ENCODE results near the gene CDK5R1. TPM values are rescaled to one million over a fixed set of nuclear protein-coding genes. Genes with fewer than 3 reads are reported as not detected.

The CDK5R1 gene
- polyA plus RNA-seq, 1 of the 3 experiments (the other 2 are of a cell fraction) = 1.4 TPM

DNA sequence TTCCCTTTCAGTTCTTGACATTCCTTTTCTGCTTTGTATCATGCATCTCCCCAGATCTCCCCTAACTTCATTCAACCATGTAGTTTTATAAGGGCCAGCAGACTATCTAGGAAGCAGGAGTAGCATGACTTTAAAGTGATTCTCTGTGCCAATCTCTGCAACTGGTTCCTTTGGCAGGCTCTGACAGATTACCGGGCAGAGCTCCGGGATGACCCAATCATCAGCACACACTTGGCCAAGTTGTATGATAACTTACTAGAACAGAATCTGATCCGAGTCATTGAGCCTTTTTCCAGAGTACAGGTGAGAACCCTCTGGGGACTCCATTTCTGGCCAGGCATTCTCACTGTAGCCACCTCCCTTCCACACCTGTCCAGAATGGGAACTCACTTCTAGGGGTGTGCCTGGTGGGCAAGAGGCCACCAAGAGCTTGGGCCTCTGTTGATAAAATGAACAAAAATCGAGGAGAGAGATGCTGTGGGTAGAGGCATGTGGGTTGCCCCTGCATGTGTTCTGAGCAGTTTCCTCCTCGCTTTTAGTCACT lies 7.6 kb upstream of the CDK5R1 start:
- ChIA-PET CTCF (interaction anchor here (0.7 to 5.3 kb wide), 4 partner anchors 17 to 431 kb away, joined by 3 to 39 read pairs (median 4); no protein-coding TSS in a partner anchor), POLR2A (no interaction called here)
- Histone ChIP-seq H3K36me3 (replicated peaks in 1 of 2; ENCODE audit: control insufficient read depth in 1 of 2, insufficient read depth in 2 of 2, low read length in 1 of 2) (peaks cover 51 to 82% of the 10 kb centered on the region in 2 experiments), H3K27ac (ENCODE audit: low read depth in 2 of 2, low read length in 1 of 2) (no peak overlapping the region), H3K9me3 (no peaks in the 10 kb centered on the region), H3K9me2 (no peaks in the 10 kb centered on the region), H3K79me2 (ENCODE audit: insufficient read depth) (no peaks in the 10 kb centered on the region), H2AFZ (ENCODE audit: low read depth) (no peak overlapping the region), H3K4me1 (ENCODE audit: control insufficient read depth in 1 of 2, insufficient read depth in 2 of 2, low read depth in 1 of 2, low read length in 1 of 2) (peaks cover 0 to 12% of the 10 kb centered on the region in 2 experiments; a peak in 1 of 4 replicates), H3K9ac (no peak overlapping the region), H3K4me2 (no peak overlapping the region), H3K27me3 (ENCODE audit: insufficient read depth) (no peaks in the 10 kb centered on the region), H4K20me1 (ENCODE audit: insufficient read depth) (no peaks in the 10 kb centered on the region), H3F3A (replicated peaks; ENCODE audit: insufficient read depth) (peaks cover 12% of the 10 kb centered on the region), H3K4me3 (ENCODE audit: low read depth in 2 of 2, low read length in 1 of 2) (no peak overlapping the region)
- DNase-seq = no peak
- WGBS (ENCODE audit: low lambda C conversion rate) = 92% methylated on average over 3 of the region's 5 CpGs
- TF ChIP-seq GABPA (IDR thresholded peaks at IDR 0.05; ENCODE audit: low read depth) = no peak
- TF ChIP-seq EZH2phosphoT487 (IDR thresholded peaks at IDR 0.05; ENCODE audit: borderline replicate concordance, low read depth) = no peak
- no peak for TF ChIP-seq NFIC (IDR thresholded peaks at IDR 0.05; ENCODE audit: borderline replicate concordance)
- TF ChIP-seq, protein P1, sequence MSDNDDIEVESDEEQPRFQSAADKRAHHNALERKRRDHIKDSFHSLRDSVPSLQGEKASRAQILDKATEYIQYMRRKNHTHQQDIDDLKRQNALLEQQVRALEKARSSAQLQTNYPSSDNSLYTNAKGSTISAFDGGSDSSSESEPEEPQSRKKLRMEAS (IDR thresholded peaks at IDR 0.05; ENCODE audit: low read depth) = no peak
- no peak for TF ChIP-seq CHD2 (IDR thresholded peaks at IDR 0.05; ENCODE audit: low read length, partially characterized antibody)
- no peak for TF ChIP-seq GATA2 (CRISPR knock-in tag; IDR thresholded peaks at IDR 0.05)
- no peak for TF ChIP-seq TCF12 (IDR thresholded peaks at IDR 0.05)
- TF ChIP-seq TEAD4 (IDR thresholded peaks at IDR 0.05; ENCODE audit: borderline replicate concordance, insufficient read depth) = no peak
- TF ChIP-seq MEF2A (IDR thresholded peaks at IDR 0.05; ENCODE audit: borderline replicate concordance, low read depth) = no peak
- TF ChIP-seq, protein P2, sequence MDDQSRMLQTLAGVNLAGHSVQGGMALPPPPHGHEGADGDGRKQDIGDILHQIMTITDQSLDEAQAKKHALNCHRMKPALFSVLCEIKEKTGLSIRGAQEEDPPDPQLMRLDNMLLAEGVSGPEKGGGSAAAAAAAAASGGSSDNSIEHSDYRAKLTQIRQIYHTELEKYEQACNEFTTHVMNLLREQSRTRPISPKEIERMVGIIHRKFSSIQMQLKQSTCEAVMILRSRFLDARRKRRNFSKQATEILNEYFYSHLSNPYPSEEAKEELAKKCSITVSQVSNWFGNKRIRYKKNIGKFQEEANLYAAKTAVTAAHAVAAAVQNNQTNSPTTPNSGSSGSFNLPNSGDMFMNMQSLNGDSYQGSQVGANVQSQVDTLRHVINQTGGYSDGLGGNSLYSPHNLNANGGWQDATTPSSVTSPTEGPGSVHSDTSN (IDR thresholded peaks at IDR 0.05) = no peak

DNA sequence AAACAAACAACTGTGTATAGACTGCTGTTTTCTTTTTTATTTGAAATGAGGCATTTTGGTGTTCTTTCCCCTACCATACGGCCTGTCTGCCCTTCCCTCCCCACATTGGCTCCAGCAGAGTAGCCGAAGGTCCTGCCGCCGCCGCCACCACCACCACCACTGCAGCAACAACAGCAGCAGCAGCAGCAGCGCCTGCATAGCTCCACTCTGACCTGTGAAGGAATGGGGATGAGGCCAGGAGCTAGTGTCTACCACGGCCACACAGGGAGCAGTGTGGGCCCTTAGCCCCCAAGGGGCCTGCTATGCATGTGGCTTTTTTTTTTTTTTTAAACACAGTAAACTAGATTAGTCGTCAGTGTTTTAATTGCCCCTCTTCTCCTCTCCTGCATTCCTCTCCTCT lies 5.6 kb upstream of the CDK5R1 start:
- H3K27ac ChIP-seq (ENCODE audit: low read depth in 2 of 2, low read length in 1 of 2) = no peak overlapping the region
- no peak for DNase-seq
- no peaks in the 10 kb centered on the region for H3K9me2 ChIP-seq
- H3K4me2 ChIP-seq = no peak overlapping the region
- H3K4me1 ChIP-seq (ENCODE audit: control insufficient read depth in 1 of 2, insufficient read depth in 2 of 2, low read depth in 1 of 2, low read length in 1 of 2) = peaks cover 0 to 17% of the 10 kb centered on the region in 2 experiments; a peak in 1 of 4 replicates
- CTCF ChIA-PET = interaction anchor here (1.4 to 11.0 kb wide), 2 partner anchors 19 to 274 kb away, joined by 3 to 102 read pairs; no protein-coding TSS in a partner anchor
- POLR2A ChIA-PET = no interaction called here
- WGBS (ENCODE audit: low lambda C conversion rate) = 88% methylated on average over 6 of the region's 8 CpGs
- H4K20me1 ChIP-seq (ENCODE audit: insufficient read depth) = no peaks in the 10 kb centered on the region
- H3K36me3 ChIP-seq (replicated peaks in 1 of 2; ENCODE audit: control insufficient read depth in 1 of 2, insufficient read depth in 2 of 2, low read length in 1 of 2) = peaks cover 33 to 66% of the 10 kb centered on the region in 2 experiments
- peaks cover 25% of the 10 kb centered on the region for H3F3A ChIP-seq (replicated peaks; ENCODE audit: insufficient read depth)
- no peak overlapping the region for H3K9ac ChIP-seq
- H3K9me3 ChIP-seq = no peaks in the 10 kb centered on the region
- no peak overlapping the region for H2AFZ ChIP-seq (ENCODE audit: low read depth)
- H3K27me3 ChIP-seq (ENCODE audit: insufficient read depth) = no peaks in the 10 kb centered on the region
- H3K4me3 ChIP-seq (ENCODE audit: low read depth in 2 of 2, low read length in 1 of 2) = no peak overlapping the region
- no peaks in the 10 kb centered on the region for H3K79me2 ChIP-seq (ENCODE audit: insufficient read depth)
- TF ChIP-seq YY1 (IDR thresholded peaks at IDR 0.05; ENCODE audit: low read depth) = no peak
- TF ChIP-seq SMC3 (IDR thresholded peaks at IDR 0.05; ENCODE audit: low read depth, low read length) = no peak
- TF ChIP-seq FOXJ3 (CRISPR knock-in tag; IDR thresholded peaks at IDR 0.05) = no peak
- TF ChIP-seq, protein P3, sequence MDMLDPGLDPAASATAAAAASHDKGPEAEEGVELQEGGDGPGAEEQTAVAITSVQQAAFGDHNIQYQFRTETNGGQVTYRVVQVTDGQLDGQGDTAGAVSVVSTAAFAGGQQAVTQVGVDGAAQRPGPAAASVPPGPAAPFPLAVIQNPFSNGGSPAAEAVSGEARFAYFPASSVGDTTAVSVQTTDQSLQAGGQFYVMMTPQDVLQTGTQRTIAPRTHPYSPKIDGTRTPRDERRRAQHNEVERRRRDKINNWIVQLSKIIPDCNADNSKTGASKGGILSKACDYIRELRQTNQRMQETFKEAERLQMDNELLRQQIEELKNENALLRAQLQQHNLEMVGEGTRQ (IDR thresholded peaks at IDR 0.05; ENCODE audit: borderline replicate concordance, low read depth, low read length) = no peak
- TF ChIP-seq, protein P4, sequence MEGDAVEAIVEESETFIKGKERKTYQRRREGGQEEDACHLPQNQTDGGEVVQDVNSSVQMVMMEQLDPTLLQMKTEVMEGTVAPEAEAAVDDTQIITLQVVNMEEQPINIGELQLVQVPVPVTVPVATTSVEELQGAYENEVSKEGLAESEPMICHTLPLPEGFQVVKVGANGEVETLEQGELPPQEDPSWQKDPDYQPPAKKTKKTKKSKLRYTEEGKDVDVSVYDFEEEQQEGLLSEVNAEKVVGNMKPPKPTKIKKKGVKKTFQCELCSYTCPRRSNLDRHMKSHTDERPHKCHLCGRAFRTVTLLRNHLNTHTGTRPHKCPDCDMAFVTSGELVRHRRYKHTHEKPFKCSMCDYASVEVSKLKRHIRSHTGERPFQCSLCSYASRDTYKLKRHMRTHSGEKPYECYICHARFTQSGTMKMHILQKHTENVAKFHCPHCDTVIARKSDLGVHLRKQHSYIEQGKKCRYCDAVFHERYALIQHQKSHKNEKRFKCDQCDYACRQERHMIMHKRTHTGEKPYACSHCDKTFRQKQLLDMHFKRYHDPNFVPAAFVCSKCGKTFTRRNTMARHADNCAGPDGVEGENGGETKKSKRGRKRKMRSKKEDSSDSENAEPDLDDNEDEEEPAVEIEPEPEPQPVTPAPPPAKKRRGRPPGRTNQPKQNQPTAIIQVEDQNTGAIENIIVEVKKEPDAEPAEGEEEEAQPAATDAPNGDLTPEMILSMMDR (IDR thresholded peaks at IDR 0.05) = no peak
- TF ChIP-seq, protein P5, sequence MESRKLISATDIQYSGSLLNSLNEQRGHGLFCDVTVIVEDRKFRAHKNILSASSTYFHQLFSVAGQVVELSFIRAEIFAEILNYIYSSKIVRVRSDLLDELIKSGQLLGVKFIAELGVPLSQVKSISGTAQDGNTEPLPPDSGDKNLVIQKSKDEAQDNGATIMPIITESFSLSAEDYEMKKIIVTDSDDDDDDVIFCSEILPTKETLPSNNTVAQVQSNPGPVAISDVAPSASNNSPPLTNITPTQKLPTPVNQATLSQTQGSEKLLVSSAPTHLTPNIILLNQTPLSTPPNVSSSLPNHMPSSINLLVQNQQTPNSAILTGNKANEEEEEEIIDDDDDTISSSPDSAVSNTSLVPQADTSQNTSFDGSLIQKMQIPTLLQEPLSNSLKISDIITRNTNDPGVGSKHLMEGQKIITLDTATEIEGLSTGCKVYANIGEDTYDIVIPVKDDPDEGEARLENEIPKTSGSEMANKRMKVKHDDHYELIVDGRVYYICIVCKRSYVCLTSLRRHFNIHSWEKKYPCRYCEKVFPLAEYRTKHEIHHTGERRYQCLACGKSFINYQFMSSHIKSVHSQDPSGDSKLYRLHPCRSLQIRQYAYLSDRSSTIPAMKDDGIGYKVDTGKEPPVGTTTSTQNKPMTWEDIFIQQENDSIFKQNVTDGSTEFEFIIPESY (IDR thresholded peaks at IDR 0.05; ENCODE audit: borderline replicate concordance, low read depth) = no peak
- no peak for TF ChIP-seq RXRA (IDR thresholded peaks at IDR 0.05; ENCODE audit: borderline replicate concordance, low read depth)
- TF ChIP-seq CHD2 (IDR thresholded peaks at IDR 0.05; ENCODE audit: low read length, partially characterized antibody) = no peak

All from SK-N-SH (cell line).